ENCODE measurements around the gene TMEM107.

GRCh38 chr17:8123695-8124349, 52.4 kb downstream of the TMEM107 start, which contains the start of gene HES7:
- TF ChIP-seq YY1 (IDR thresholded peaks at IDR 0.05; ENCODE audit: insufficient read depth, insufficient read length) (no peak), ZNF274 (IDR thresholded peaks at IDR 0.05; ENCODE audit: low read depth, low read length) (no peak), SUZ12 (IDR thresholded peaks at IDR 0.05; ENCODE audit: extremely low read depth, insufficient read depth, insufficient read length) (no peak)

Measured in NT2/D1 (cell line).